NCI-H146 (cell line): ENCODE measurements around the gene TBC1D8.

Source experiments
- DNase-seq: peaks from one replicate; lab custom pipeline; 2025; lab: John Stamatoyannopoulos, UW

The TBC1D8 gene

DNA sequence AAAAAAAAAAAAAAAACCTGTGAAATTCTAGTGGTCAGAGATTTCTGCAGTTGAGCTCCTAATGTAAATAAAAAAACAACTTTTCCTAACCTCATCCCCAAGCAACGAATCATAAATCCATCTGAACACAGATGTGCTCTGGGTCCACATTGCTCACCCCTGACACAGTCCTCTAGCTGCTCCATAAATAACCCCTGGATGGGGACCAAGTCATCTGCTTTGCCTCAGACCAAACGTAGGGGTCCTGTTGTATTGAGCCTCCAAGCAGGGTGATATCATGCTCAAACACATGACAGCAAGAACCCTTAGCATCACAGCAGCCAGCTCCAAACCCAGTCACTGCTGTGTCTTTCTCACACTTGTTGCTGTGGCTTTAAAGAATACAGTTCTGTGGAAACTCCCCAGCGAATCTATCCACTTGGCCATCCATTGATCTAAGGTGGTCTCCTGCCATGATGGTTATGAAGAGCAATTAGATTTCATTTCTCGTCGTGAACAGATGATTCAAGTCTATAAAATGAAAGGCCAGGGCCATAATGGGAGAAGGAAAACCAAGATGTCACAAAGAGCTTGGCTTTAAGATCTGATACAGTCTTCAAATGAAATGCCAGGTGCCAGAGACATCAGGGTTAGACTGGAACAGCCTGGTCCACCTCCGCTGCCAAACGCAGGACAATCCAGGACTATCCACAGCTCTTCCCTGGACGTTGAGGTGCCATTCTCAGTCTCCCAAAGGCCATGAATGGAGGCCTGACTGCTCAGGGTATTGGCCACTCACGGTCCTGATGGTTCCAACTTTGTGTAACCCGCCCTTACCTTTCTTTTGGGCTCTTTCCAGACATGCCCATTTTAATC lies 39.0 kb downstream of the TBC1D8 start:
- no peak for DNase-seq

DNA sequence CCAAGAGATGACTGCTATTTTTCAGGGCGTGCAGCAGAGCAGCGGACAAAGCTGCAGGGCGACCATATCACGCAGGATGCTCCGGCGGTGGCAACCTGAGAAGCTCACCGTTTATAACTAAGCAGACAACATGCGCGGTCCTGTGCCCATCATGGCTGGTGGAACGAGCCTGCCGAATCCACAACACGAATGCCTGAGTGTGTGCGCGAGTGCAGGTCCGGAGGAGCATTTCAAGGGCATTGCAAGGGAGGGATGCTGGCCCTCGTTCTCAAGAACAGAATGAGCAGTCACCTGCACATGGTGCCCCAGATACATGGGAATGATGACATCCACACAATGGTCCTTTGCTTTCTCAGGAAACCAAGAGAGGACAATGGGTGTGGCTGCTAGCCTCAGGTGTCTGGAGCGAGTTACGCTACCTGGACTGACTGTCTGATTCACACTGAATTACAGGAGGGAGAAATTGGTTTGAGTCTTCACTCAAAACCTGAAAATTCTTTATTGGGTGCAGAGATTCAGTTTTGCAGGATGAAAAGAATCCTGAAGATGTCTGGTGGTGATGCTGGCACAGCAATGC lies 39.8 kb downstream of the TBC1D8 start:
- no peak for DNase-seq

DNA sequence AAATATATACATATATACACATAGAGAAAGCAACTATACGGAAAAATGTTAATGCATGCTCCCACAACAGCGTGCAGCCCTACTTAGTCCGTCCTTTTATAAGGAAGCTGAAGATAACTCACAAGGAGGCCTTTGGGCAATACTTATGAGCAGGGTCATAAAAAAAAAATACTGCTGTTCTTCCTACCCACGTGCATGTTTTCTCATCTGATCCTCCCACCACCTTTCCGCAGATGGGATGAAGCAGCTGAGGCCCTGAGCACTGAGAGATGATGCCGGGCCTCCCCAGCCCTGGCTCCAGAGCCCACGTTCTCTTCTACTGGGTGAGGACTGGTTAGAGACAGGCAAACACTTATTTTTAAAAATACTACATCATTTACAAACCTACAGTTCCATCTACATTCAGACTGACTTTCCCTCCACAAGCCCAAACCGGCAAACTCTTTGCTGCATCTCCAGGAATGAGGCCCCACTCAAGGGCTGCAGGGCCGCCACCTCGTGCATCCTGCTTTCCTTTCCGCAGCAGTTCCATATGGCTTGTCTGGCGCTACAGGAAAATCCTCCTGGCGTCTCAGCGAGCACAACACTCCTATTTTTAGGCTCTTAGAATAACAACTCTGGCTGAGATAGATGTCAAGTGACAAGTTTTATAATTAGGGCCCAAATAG lies 41.6 kb downstream of the TBC1D8 start:
- no peak for DNase-seq

DNA sequence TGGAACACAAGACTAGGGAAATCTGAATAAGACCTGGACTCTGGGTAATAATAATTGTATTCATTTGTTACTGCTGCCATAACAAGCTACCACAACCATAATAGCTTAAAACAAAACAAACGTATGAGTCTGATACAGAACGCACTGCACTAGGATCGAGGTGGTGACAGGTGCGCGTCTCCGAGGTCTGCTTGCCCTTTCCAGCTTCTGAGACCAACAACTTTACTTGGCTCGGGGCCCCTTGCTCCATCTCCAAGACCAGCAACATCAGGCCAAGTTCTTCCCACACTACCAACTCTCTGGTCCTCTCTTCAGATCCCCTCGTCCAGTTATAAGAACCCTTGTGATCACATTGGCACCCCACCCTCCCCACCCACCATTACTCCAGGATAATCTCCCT lies 42.8 kb downstream of the TBC1D8 start:
- no peak for DNase-seq

DNA sequence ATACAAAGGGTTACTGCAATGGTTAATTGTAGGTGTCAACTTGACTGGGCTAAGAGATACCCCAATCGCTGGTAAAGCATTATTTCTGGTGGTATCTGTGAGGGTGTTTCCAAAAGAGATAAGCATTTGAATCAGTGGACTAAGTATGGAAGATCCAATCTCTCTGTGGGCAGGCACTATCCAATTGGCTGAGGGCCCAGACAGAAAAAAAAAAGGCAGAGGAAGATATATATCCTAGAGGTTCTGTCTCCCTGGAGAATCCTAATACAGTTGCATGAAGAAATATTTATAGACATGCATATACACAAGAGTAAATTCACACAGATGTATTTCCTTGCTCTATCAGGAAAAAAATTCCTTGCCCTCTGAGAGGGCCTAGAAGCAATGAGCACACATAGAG lies 43.9 kb downstream of the TBC1D8 start:
- no peak for DNase-seq

DNA sequence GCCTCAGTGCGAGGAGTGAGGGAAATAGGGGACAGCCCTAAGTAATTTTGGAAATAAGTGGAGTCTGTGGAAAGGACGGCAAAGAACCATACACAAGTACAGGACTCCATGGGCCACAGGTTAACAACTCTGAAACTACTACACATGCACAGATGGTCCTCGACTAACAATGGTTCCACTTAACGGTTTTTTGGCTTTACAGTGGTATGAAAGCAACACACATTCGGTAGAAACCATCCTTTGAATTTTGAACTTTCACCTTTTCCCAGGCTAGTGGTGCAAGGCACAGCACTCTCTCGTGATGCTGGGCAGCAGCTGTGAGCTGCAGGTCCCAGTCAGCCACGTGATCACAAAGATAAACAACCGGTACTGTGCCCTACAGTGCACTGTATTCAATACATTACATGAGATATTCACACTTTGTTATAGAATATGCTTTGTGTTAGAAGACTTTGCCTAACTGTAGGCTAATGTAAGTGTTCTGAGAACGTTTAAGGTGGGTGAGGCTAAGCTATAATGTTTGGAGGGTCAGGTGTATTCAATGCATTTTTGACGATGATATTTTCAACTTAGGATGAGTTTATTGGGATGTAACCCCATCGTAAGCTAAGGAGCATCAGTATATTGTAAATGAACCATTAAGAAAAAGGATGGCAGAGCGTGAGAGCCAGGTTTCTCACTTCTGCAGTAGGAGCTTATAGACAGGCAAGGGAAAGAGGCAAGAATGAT lies 44.6 kb downstream of the TBC1D8 start:
- DNase-seq: peak; percentile 63

DNA sequence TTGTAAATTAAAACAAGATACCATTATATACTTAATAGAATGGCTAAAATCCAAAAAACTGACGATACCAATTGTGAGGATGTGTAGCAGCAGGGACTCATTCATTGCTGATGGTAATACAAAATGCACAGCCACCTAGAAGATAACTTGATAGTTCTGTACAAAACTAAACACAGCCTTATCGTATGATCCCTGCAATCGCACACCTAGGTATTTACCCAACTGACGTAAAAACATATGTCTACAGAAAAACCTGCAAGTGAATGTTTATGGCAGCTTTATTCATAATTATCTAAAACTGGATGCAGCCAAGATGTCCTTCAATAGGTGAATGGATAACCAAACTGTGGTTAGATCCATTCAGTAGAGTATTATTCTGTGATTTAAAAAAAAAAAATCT lies 45.5 kb downstream of the TBC1D8 start:
- no peak for DNase-seq

DNA sequence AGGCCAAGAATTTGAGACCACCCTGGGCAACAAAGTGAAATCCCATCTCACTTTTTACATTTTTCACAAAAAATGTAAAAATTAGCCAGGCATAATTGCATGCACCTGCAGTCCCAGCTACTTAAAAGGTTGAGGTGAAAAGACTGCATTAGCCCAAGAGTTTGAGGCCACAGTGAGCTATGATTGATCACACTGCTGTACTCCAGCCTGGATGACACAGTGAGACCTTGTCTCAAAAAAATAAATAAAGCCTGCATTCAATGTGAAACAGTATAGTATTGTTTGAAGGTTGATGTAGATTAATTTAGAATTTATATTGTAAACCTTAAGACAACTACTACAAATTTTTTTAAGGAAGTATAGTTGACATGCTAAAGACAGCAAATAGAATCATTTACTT lies 53.5 kb downstream of the TBC1D8 start:
- DNase-seq: no peak

DNA sequence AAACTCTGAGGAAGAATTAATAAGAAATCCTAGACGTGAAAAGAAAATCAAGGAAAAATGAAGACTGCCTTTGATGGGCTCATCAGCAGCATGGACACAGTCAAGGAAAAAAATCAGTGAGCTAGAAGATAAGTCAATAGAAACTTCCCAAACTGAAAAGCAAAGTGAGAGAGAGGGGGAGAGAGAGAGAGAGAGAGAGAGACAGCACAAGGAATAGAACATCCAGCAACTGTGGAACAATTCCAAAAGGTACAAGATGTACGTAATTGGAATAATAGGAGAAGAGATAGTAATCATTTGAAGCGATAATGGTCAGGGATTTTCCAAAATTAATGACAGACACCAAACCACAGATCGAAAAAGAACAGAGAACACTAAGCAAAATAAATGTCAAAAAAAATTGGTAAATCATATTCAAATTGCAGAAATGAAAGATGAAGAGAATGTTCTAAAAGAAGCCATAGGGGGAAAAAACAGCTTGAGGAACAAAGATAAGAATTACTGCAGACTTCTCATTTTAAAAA lies 54.5 kb downstream of the TBC1D8 start:
- no peak for DNase-seq

DNA sequence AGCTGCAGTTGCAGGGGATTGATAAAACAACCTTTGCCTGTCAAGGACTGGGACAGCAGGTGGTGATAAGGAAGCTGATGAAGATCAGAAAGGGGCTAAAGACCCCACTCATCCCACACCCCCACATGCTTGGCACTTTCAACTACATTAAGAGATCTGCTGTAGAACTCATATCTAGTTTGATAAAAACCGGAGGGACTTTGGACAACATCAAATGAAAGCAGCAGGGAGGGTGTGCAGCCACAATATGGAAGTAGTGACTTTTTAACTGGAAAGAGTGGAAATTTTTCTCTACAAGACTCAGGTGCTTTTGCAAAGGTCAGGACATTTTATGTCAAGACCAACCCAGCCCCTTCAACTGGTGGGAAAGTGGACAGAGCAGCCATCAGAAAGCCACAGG lies 56.8 kb downstream of the TBC1D8 start:
- DNase-seq: no peak

DNA sequence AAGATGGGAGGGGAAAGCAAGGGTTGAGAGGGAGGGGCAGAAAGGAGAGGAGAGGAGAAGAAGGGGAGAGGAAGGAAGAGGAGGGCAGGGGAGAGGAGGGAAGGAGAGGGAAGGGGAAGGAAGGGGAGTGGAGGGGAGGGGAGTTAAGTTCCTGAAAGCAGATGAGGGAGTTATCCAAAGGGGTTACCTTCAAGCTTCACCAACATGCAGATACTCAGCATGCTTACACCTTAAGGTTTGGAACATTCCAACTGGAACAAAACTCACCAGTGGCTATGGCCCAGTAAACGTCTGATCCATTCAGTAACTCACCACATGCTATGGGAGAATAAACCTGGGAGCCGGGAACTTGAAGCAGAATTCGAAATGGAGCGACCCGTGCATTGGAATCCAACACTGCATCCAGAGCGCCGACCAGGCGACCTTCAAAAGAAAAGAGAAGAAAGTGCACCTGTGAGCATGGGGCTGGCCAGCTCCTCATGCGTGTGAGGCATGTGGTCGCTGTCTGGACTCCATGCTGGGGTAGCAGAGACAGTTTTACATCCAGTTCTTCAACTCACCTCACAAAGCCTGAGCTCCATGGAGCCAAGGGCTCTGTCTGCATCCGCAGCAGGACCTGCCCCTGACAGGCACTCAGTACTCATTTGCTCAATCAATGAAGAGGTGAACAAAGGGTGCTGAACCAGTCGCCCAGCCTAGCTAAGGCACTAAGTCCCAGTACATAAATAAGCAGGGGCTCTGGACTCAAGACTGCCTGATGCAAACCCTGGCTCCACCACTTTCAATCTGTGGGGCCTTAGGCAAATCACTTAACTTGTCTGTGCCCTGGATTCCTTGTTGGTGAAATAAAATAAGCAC lies 61.0 kb downstream of the TBC1D8 start:
- DNase-seq: no peak

DNA sequence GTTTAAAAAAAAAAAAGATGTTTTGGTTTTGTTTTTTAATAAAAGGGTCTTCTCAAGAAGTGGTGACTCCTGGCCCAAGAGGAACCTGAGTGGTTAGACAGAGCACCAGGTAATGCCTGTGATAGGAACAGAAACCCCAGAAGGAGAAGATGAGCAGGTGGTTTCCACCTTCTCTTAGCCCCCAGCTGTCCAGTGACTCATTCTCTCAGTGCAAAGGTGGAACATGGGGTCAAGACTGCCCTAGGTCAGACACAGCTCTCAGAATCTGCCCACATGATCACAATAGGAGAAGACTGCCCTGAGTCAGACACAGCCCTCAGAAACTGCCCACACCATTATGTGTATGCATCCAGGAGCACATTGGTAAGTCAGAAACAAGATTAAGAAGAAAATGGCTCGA lies 61.8 kb downstream of the TBC1D8 start:
- DNase-seq: no peak

DNA sequence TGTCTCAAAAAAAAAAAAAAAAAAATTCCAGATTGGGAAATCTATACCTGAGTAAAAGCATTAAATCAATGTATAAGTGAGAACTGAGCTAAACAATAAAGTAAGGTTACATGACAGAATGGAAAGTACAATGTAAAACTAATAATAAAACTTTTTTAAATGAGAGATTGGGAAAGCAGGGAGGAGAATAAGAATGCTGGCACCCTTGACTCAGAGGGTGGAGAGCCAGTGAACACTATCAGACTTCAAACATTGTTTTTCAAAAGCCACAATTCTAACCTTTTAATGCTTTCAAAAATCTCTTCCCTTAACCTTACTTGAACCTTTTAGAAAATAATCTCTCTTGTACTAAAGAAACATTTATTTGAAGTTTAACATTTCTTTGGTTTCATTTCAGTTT lies 63.5 kb downstream of the TBC1D8 start:
- no peak for DNase-seq

DNA sequence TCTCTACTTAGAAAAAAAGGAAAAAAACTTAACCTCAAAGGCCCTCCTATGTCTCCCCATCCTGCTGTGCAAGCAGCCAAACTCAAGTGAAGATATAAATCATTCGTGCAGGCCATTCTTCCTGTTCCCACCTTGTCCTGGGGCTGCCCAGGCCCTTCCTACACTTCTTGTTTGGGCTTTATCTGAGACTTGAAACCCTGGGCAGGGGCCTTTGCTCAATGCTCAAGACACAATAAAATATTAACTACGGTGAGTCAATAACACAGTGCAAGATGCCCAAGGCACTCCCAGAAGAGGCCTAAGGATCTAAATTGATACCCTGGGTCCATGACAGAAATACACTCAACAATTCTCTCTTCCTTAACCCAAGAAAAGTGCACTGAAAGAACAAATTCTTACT lies 67.6 kb downstream of the TBC1D8 start:
- DNase-seq: no peak

DNA sequence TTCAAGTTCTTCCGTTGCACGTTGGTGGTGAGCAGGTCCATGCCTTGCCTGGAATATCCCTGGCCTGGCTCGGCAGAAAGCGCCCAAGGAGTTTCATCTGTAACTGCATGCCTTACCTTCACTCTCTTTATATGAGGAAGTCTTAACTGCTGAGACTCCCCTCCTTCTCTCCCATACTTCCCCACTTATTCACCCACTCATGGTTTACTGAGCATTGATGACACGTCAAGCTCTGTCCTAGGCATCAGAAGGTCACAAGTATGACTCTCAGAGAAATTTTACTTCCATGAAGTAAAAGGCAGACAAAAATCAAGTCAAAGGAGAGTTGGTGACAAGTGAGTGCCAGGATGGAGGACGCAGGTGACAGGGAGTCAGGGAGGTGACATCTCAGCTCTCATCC lies 68.2 kb downstream of the TBC1D8 start:
- no peak for DNase-seq

DNA sequence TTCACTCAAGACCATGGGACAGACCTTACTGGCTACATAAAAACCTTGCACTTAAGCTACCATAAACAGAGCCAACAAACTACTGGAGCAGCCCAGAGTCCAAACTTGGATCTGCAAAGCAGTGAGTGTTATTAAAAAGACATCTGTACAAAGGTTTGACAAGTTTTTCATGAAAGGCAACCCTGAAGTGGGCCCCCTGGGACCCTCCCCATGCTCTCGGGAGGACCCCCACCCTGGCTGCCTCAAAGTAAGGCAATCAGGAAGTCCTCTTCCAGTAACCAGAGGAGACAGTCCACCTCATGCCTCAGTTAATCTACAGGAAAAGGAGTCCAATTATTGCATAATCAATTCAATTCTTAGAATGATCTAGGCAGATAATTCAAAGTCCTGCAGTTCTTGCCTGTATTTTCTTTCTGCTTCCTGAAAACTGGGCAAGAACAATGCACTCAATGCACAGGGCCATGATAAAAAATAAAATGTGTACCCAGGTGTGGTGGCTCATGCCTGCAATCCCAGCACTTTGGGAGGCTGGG lies 69.7 kb downstream of the TBC1D8 start:
- no peak for DNase-seq

DNA sequence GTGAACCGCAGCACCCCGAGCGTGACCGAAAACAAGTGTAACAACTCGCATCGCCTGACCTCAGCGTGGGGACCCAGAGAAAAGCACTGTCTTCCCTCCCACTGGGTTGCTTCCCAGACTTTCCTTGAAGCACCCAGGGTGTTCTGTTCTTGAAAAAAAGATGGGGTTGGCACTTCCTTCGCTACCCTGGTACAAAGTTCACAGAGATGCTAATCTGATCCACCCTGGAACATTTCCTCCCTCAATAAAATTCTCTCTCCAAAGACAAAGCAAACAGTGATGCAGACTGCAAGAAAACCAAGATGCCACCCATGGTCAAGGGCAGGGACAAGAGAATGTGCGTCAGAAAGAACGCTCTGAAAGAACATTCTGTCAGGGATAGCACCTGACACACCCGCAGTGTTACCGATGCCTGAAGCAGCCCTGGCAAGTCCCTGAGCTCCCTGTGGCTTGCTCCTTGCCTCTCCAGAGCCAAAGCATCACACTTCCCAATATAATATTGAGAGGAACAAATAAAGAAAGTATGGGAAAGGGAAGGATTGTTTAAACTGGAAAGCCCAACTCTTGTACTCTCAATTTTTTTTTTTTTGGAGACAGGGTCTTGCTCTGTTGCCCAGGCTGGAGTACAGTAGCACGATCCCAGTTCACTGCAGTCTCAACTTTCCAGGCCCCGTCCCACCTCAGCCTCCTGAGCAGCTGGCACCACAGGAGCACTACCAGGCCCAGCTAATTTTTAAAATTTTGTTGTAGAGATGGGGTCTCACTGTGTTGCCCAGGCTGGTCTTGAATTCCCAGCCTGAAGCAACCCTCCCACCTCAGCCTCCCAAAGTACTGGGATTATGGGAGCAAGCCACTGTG lies 70.7 kb downstream of the TBC1D8 start:
- DNase-seq: no peak

DNA sequence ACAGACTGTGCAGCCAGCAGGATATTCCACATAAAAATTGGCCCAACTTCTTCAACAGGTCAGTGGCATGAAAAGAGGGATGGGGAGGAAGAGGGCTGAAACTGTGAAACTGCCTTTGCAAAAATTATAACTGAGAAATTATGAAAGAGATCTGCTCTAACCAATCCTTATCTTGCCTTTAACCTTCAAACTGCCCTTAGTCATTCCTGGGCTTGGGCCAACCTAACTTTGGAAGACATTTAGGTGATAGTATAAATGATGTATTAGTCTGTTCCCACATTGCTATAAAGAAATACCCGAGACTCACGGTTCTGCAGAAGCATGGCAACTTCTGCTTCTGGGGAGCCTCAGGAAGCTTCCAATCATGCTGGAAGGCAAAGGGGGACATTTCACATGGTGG lies 74.6 kb downstream of the TBC1D8 start:
- no peak for DNase-seq

DNA sequence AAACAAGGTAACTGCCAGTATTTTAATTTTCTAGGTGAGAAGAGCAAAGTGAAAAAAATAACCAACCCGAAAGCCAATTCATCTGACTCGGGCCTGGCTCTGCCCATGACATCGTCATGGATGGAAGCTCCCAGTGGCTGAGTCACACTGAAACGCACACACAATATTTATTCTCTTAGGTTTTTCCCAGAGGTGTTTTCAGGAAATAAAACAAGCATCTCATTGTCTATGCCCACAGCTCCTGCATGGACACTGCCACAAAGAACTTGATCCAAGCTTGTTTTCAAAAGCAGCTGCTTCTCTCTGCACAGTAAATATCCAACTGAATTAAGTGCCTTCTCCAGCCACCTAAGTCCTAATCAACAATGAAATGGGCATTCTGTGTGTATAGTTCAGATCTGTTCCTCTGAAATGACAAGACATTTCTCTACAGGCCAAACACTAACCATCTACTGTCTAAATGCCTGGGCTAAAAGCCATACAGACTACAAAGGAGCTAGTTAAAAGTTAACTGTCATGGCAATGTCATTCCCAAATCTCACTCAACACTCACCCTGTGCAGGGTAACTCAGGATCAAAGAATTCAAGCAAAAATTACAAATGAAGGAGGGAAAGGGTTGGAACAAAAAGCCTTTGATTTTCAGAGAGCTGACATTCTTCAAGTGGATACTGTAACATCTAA lies 86.2 kb downstream of the TBC1D8 start:
- DNase-seq: peak; percentile 29

DNA sequence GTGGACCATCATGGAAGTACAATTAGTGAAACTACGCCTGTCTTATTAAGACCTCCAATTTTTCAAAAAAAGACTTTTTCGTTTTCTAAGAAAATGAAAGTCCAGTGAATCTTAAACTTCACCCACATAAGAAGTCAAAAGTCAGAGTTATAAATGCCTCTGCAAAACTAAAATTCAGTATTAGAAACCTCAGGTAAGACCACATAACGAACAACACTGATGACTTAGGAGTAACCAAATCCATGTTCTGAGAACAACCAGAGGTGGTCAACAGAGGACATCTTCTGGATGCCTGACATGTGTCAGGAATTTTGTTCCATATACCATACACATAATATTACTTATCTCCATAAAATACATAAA lies 86.7 kb downstream of the TBC1D8 start:
- no peak for DNase-seq
